Smooth muscle cell of the brain vasculature (primary cell): ENCODE measurements around the gene JAZF1.

Source experiments
- DNase-seq: peaks from one replicate; pipeline ENCODE4 v3.0.0-alpha.2; 2012; ENCODE audit warnings: low read depth, low spot score

Gene JAZF1

DNA sequence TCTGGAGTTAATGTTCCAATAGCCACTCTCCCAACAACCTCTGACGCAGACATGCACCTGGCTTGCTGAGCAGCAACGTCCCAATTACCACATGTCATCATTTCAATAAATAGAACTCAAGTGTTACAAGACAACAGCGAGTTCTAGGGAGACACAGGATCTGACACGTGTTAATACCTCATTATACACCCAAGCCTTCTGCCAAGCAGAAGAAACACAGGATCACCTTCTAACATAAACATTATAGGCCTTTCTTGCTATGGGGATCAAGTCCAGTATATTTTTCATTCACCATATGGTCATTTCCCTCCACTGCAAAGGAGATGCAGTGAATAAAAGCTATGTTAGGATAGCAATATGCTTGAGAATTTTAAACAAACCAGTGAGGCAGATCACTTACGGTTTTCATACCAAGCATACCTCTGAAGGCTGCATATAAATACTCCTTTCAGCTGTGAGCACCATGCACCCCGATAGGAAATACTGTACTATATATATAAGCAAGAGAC is 74.2 kb downstream of the JAZF1 start:
- no peak for DNase-seq

DNA sequence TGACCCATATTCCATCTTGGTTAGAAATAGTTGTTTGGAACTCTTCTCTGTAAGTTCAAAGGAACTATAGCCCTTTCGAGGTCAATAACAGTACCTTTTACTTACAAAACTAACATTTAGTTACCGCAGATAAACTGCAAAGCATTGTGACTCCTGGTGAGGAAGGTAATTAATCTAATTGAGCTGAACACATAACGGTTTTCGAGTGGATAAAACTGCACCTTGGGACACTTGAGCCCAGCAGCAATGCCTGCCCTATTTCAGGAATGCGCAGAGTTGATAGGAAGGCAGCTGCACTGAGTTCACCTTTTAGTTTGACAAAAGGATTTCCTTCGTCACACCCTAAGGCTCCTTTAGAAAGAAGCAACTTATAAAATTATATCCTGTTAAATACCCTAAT is 75.4 kb downstream of the JAZF1 start:
- no peak for DNase-seq

DNA sequence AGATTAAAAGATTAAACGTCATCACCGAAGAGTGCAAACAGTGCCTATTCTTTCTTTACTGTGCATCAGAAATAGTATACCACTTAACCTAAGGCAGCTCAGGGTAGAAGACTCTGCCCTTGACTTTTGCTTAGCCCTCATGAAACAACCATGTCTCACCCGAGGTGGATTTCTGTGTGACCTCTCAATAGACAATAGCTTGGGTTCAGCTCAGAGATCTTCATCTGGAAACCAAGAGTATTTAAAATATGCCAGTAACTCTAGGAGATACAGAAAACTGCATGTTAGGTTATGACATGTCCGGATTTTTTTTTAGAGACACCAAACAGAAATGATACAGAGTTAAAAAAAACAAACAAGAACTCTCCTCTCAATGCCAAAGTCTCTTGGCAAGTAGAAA is 75.8 kb downstream of the JAZF1 start:
- DNase-seq, result no peak

DNA sequence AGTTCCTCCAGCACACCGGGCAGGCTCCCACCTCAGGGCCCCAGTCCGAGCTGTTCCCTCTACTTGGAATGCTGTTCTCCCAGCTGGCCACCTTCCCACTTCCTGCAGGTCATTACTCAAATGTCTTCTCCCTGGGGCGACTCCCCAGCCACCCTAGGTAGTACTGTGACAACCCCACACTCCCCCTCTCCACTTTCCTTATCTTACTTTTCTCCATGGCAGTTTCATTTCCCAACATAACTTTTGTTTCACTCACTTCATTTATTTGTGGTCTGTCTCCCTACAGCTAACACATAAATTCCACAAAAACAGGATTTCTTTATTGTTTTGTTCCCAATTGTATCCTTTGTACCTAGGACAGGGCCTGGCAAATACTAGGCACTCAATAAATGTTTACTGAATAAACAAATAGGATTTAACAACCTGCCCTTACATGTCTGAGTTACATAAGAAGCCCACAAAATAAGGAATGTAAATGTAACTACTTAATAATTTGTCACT is 76.5 kb downstream of the JAZF1 start:
- DNase-seq, result no peak

DNA sequence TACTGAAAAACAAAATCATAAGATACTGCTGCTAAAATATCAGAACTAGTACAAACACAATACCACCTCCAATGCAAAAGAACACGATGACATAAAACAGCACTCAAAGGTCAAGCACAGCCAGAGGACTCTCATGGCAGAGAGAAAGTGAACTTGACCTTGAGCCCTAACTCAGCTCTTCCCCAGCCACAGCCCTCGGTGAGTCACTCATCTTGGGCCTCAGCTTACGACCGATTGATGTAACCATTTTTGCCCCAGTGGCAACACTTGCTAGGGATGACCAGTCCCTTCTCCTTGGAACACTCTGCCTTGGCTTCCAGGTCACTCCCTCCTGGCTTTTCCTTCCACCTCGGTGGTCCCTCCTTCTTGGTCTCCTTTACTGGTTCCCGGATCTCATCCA is 77.8 kb downstream of the JAZF1 start:
- peak; percentile 46 for DNase-seq

DNA sequence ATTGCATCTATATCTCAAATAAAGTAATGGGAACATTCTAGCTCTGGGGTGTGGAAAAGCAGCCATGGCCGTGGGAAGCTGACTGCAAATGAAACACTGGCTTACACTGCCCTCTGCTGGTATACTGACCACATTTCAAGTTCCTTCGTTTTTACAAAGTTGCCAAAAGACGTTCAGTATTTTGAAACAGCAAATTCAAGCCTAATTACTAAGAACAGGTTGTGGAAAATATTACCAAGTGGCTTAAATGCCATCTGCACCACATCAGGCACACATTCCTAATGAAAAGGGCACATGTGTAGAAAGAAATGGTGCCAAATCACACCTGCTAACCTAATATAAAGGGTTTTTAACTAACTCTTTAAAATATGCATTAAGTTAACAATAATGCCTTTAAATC is 83.9 kb downstream of the JAZF1 start:
- DNase-seq, result no peak

DNA sequence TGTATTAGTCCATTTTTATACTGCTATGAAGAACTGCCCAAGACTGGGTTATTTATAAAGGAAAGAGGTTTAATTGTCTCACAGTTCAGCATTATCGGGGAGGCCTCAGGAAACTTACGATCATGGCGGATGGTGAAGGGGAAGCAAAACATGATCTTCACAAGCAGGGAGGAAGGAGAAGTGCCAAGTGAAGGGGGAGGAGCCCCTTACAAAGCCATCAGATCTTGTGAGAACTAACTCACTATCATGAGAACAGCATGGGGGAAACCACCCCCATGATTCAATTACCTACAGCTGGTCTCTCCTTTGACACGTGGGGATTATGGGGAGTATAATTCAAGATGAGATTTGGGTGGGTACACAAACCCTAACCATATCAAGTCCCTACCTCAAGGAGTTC is 85.4 kb downstream of the JAZF1 start:
- DNase-seq, result no peak

DNA sequence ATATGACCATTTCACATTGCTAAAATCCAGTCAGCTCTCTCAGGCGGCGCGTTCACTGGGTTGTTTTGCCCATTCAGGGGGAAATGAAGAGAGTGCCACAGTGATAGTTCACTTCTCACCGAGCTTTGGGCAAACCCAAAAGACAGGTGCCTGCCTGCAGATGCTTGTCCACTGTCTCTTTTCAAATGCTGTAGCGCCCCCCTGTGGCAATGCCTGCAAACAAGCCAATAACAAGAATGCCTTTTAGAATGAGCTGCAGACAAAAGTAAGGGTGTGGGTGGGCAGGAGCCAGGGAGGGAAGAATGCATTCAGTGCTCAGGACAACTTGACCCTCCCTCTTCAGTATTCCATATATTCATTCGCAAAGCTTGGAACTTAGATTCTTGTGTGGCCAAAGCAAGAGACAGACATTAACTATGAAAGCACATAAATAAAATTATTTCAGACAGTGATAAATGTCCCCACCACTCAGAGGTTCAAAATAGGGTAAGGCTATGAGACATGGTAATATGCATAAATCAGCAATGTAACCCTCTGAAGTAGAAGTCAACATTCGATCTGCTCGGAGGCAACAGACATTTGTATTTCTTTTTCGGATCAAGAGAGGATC is 86.9 kb downstream of the JAZF1 start:
- no peak for DNase-seq

DNA sequence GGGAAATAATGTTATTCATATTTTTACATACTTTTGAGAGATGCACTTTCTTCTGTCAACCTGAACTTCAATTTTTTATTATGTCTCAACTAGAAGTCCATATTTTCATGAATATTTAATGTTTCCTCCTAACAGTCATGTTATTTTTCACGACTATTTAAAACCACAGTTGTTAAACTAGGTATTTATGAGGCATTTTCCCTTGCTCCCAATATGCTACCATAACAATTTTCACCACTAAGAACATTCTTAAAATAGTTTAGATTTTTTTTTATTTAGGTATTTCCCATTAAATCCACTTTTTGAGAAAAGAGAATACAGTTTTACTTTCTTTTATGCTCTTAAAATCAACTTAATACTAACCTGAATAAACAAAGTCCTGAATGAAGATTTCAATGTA is 89.4 kb downstream of the JAZF1 start:
- DNase-seq, result no peak

DNA sequence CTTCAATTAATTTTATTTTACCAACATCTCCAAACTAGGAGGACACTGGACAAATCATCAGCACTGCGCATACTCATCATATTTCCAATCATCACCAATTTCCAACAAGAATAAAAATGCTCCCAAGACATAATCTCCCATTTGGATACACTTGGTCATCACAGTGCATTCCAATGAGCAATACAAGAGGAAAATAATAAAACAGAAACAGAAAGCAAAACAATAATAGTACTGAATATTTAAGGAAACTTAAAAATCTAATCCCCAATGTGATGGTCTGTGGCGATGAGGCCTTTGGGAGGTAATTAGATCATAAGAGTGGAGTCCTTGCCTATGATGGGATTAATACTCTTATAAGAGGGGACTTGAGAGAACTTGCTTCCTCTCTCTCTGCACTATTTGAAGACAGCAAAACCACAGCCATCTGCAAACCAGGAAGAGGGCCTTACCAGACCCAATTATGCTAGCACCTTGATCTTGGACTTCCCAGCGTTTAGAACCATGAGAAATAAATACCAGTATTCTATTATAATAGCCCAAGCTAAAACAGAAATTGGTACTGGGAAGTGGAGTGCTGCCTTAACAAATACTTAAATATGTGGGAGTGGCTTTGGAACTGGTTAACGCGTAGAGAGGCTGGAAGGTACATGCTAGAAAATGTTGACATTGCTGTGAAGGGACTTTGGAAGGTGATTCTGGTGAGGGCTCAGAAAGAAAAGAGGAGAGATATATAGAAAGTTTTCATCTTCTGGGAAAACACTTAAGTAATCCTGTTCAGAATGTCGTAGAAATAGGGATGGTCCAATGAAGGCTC is 91.5 kb downstream of the JAZF1 start:
- DNase-seq, result no peak

DNA sequence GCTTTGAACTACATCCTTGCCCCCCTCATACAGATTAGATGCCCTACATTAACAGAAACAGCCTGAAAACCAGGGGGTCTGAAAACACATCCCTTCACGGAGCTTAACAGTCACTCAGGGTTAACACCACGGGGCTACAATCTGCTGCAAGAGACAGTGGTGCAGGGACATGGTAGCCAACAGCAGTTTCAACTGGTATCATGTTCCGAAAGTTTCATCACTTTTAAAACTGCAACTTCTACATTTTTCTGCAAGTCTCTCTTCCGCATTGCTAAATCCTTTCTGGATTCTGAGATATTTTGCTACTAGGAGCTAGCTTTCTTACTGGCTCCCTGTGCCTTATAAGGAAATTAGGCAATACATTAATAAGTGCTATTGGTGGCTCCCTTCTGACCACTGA is 92.6 kb downstream of the JAZF1 start:
- DNase-seq, result no peak

DNA sequence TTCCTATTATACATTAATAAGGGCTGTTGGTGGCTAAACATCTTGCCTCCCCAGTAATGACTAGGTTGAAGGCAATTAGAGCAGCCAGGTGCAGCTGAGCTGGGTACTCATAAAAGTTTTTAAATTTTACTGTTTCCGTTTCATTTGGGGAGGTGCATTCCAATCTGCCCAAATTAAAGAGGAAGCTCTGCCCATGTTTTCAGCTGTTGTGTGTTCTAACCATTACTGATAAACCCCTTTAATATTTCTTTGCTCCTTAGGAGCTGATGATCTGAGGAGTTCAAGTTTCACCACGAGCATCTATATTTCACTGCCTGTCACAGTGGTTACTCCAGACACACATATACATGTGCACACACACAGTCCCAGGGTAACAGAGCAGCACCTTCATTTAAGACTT is 94.4 kb downstream of the JAZF1 start:
- no peak for DNase-seq

DNA sequence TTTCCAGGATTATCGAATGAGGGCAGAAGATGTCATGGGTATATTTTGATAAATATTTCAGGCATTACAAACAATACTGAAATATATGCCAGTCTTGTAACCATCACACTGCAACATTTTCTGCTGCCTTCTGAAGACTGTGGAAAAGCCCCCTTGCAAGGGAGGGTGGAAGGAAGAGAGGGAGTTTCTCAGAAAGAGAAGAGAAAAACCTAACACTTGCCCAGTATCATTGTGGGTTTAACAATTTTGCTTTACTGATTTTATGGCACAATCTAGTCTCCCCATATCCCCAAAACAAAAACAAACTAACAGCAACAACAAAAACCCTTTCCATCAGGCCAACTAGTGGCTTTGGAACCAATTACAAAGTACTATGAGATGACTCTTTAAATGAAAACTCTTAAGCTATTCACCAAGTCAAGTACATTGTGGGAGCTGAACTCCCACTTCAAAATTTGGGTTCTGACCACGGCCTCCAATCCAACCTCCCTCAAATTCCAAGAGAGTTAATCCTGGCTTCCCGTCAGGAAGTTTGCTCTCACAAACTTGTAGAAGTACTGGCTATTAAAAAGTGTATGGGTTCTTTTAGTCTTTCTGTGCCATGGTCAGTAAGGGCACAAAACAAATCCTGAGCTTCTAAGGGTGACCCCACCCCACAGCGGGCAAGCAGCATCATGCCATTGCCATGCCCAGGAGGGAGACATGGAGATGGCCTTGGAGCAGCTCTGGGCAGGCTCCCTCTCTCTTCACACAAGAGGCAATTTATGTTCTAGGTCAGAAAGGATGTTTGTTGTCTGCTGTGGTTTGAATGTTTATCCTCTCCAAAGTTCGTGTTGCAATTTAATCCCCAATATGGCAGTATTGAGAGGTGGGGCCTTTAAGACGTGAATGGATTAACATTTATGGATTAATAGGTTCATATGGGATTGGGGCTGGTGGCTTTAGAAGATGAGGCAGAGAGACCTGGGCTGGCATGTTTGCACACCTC is 96.3 kb downstream of the JAZF1 start:
- no peak for DNase-seq

DNA sequence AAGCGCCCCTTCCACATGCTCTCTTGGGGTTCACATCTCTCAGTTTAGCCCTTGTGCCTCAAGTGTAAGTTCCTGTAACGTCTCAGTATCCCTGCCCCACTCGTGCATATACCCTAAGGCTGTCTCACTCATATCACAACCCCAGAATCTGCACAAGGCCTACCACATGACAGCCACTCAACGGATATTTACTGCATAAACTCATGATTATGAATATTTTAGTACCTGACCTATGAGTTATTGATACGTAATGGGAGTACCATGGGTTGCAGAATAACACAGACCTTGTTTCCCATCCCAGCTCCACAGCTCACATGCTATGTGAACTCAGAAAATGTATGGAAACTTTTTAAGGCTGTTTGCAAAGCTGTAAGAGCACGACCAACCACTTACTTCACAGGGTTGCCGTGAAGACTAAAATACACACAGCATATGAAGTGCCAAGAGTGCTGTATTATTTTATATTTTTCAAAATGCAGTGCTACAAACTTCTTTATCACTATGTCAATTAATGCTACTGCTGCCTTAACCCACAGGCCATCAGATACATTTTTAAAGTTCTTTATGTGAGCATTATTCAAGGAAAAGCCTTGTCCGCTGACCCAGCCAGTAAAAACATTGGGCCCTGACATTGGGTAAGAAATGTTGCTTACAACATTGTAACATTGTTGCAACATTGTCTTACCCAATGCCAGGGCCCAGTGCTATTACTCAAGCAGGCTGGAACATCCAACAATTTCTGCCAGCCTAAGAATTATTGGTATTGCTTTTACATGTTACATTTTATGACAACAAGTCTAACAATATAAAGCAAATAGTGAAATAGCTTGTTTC is 97.2 kb downstream of the JAZF1 start:
- no peak for DNase-seq

DNA sequence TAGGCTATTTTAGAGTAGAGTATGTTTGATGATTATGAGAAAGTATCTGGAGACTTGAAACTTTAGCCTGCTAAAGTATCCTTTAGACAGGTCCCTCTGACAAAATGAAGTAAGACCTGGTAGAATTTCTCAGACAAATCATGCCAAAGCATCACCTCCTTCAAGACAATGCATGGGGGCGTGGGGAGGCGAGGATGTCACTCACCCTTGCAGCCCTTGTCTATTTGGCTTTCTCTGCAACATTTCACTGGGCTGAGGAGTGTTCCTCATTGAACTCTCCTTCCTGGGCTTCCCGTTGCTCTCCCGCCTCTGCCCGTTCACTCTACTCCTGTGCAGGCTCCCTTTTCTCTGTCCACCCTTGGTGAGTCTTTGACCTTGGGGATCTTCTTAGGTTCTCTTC is 98.5 kb downstream of the JAZF1 start:
- DNase-seq, result no peak

DNA sequence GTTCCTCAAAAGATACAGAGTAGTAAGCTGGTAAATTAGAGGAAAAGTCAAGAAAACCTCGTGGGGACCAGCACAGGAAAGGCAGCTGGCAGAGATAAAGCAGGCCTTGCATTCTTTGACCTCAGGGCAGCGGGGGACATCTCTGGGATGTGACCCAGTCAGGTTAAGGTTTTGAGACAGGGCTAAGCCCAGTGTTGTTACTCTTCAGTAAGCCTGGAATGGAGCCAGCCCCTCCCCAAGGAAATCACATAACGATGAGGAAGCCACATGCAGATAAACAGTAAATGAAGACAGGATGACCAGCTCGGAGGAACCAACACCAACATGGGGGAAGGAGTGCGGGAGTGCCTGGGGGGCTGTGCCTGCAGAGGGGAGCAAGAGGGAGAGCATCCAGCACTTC is 99.6 kb downstream of the JAZF1 start:
- DNase-seq, result no peak

DNA sequence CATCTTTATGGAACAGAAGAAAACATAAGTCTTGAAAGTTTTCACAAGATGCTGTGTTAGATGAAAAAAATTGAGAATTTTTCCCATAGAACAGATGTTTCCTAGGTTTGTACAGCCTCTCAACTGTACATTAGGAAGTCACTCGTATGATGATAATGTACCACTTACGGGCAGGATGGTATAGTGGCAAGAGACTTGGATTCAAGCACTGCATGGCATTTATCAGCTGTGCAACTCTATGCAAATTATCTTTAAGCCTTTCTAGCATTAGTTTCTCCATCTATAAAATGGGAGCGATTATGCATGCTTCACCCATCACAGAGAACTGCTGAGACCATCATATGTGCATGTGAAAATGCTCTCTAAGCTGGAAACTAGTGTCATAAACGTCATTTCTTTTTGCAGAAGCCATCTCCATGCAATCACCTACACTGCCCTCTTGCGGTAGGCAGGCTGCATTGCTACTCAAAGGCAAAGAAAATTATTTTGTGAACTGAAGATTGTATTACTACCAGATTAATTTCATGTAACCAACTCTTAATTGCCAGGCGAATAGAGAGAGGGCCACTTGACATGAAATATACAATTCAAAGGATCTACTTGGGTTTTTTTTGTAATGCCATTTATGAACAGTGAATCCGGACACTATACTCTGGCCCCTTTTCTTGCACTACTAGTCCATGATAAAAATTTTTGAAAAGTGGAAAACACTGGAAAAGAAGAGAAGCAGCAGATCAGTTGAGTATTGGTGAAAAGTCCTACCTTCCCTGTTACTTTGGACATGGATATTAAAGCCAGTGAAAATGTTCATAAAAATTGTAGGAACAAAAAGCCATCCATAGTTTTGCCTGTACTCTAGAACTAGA is 102.3 kb downstream of the JAZF1 start:
- no peak for DNase-seq

DNA sequence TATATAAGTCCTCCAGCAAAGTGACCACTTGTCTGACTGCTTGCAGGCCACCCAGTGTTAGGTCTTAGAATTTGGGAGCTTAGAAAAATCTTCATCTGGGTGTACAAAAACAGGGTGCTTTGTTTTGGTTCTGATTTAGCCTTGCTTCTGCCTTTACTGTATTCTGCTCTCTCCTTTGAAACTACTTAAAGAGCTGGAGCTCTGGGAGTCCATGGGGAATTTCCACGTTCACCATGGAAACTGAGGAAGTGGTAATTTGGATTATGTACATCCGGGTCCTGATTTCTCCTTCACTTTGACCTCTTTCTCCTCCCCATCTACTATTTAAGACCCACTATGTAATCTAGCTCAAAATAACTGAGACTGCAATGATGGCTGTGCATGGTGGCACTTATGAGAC is 103.0 kb downstream of the JAZF1 start:
- no peak for DNase-seq

DNA sequence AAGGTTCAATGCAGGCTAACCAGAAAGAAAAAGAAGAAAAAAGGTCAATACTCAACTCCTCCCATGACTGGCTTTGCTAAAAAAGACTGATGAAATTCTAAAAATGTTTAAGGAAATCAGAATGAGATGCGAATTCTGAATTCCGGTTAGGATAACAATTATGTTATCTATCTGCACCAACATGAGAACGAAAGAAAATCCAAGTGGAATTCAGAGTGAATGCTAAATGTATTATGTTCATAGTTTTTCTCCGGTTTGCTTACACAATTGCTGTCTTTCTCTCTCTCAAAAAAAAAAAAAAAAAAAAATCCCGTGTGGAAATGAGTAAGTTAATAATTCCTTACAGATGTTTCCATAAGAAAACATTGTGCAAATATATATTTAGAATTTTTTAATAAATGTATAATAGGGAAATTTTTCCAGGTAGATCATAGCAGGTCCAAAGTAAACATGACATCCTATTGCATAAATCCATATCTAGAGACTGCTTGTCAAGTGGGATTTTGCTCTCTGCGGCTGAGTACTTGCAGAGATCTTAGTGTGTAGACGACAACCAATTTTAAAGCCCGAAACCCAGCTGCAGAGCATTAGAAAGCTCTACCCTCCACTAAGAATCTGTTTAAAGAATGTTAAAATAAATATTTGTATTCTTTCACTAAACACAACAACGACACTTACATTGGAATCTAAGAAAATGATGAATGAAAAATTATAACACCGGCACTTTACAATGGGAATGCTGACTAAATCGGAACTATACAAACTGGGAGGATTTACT is 104.0 kb downstream of the JAZF1 start:
- no peak for DNase-seq
